Measurements from ENCODE around the gene C1orf116. TPM values are rescaled to one million over a fixed set of nuclear protein-coding genes. Genes with fewer than 3 reads are reported as not detected.

Gene C1orf116
- total and polyA plus RNA-seq, 10 of the 15 experiments (the other 5 are each of a cell fraction or from before 2014, with no cell fraction given): 0.01 to 0.08 TPM; not detected in 8

- SMC1A ChIA-PET (ENCODE audit: uncharacterized antibody, unreplicated experiment): interaction anchor here (1.1 to 2.3 kb wide), 4 partner anchors 17 to 353 kb away, joined by 3 to 10 read pairs (median 3); no protein-coding TSS in a partner anchor
- Histone ChIP-seq H3K27ac (ENCODE audit: control insufficient read depth, insufficient read depth) (peak within 1 kb of the TSS; percentile 31; the same call in 1 of the 2 replicates), H3K27me3 (replicated peaks in 1 of 2; ENCODE audit: control insufficient read depth in 2 of 2, insufficient read depth in 2 of 2, low read length in 1 of 2) (no peaks in the 10 kb centered on the region), H3K4me2 (ENCODE audit: control insufficient read depth, insufficient read depth) (peak within 1 kb of the TSS; percentile 99), H3K79me2 (ENCODE audit: control insufficient read depth, insufficient read depth, low read length) (peaks cover 23% of the 10 kb centered on the region), H3K9ac (ENCODE audit: control insufficient read depth, insufficient read depth, low read length) (peak within 1 kb of the TSS; percentile 68), H4K20me1 (ENCODE audit: control insufficient read depth, insufficient read depth) (no peaks in the 10 kb centered on the region), H3K9me3 (replicated peaks; ENCODE audit: control insufficient read depth, insufficient read depth, low read length) (no peaks in the 10 kb centered on the region; the same call in 2 of the 3 replicates), H3K4me3 (peak within 1 kb of the TSS; percentile 82), H3K36me3 (ENCODE audit: control insufficient read depth in 2 of 2, insufficient read depth in 2 of 2, low read length in 1 of 2) (peaks cover 0 to 8% of the 10 kb centered on the region in 2 experiments; a peak in 1 of 4 replicates), H3K4me1 (ENCODE audit: control insufficient read depth, insufficient read depth, low read length) (peaks cover 21% of the 10 kb centered on the region), H2AFZ (ENCODE audit: control insufficient read depth, low read depth, low read length) (peak within 1 kb of the TSS; percentile 100)
- in situ Hi-C loops (cut with MboI) (no loop called here), intact Hi-C loops (cut with micrococcal nuclease; ENCODE audit: unreplicated experiment) (loop anchor here (5.0 kb wide), 1 partner anchor 121 kb away; no protein-coding TSS in a partner anchor)
- DNase-seq (ENCODE audit: low read depth, low spot score) (peak; percentile 66), ATAC-seq (peak; percentile 87), FAIRE-seq (peak; percentile 72)
- BruUV-seq (replicated peaks): TSS peak; percentile 73
- POLR2A ChIA-PET: interaction anchor here (0.6 to 1.5 kb wide), 5 partner anchors 18 to 403 kb away, joined by 3 to 4 read pairs (median 3); no protein-coding TSS in a partner anchor
- 3% methylated on average over 56 of the region's 56 CpGs for WGBS (ENCODE audit: insufficient coverage, insufficient replicate concordance, low lambda C conversion rate, missing lambda C conversion rate)
- RAD21 ChIA-PET (ENCODE audit: unreplicated experiment): interaction anchor here (1.0 to 1.9 kb wide), 6 partner anchors 22 to 446 kb away, joined by 3 to 6 read pairs (median 4); partner anchors contain the start of gene CD55
- CTCF ChIA-PET: interaction anchor here (0.9 to 9.2 kb wide), 12 partner anchors 19 to 465 kb away, joined by 3 to 131 read pairs (median 4); partner anchors contain the start of gene CR2
- TF ChIP-seq TBL1XR1 (IDR thresholded peaks at IDR 0.05; ENCODE audit: low read depth, low read length): no peak
- TF ChIP-seq DPF2 (IDR thresholded peaks at IDR 0.05): 0 out of 2 replicates have a peak, but pooled peaks have one; percentile 42
- TF ChIP-seq ZBED1 (IDR thresholded peaks at IDR 0.05; ENCODE audit: borderline replicate concordance): no peak
- peak; percentile 29 for TF ChIP-seq KLF5 (IDR thresholded peaks at IDR 0.05; ENCODE audit: partially characterized antibody)
- 0 out of 3 replicates have a peak, but pooled peaks have one; percentile 10 for TF ChIP-seq POU2F2 (IDR thresholded peaks at IDR 0.05; ENCODE audit: borderline replicate concordance, low read depth, low read length)
- TF ChIP-seq, protein P1, sequence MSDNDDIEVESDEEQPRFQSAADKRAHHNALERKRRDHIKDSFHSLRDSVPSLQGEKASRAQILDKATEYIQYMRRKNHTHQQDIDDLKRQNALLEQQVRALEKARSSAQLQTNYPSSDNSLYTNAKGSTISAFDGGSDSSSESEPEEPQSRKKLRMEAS (IDR thresholded peaks at IDR 0.05; ENCODE audit: low read depth, low read length): peak; percentile 38; the same call in 1 of the 2 replicates
- TF ChIP-seq, protein P2, sequence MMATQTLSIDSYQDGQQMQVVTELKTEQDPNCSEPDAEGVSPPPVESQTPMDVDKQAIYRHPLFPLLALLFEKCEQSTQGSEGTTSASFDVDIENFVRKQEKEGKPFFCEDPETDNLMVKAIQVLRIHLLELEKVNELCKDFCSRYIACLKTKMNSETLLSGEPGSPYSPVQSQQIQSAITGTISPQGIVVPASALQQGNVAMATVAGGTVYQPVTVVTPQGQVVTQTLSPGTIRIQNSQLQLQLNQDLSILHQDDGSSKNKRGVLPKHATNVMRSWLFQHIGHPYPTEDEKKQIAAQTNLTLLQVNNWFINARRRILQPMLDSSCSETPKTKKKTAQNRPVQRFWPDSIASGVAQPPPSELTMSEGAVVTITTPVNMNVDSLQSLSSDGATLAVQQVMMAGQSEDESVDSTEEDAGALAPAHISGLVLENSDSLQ (IDR thresholded peaks at IDR 0.05): peak; percentile 9; the same call in 1 of the 2 replicates
- TF ChIP-seq CBFB (IDR thresholded peaks at IDR 0.05; ENCODE audit: low read depth): peak; percentile 71
- no peak for TF ChIP-seq USF2 (IDR thresholded peaks at IDR 0.05; ENCODE audit: borderline replicate concordance, low read depth, low read length)
- TF ChIP-seq, protein P3, sequence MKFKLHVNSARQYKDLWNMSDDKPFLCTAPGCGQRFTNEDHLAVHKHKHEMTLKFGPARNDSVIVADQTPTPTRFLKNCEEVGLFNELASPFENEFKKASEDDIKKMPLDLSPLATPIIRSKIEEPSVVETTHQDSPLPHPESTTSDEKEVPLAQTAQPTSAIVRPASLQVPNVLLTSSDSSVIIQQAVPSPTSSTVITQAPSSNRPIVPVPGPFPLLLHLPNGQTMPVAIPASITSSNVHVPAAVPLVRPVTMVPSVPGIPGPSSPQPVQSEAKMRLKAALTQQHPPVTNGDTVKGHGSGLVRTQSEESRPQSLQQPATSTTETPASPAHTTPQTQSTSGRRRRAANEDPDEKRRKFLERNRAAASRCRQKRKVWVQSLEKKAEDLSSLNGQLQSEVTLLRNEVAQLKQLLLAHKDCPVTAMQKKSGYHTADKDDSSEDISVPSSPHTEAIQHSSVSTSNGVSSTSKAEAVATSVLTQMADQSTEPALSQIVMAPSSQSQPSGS (IDR thresholded peaks at IDR 0.05; ENCODE audit: low read length): no peak
- TF ChIP-seq HDAC2 (IDR thresholded peaks at IDR 0.05): no peak
- no peak for TF ChIP-seq ETV6 (conservative IDR thresholded peaks at IDR 0.05 in 1 of 2, IDR thresholded peaks at IDR 0.05 in 1 of 2; ENCODE audit: borderline replicate concordance in 1 of 2, low read depth in 1 of 2)
- TF ChIP-seq, protein P4, sequence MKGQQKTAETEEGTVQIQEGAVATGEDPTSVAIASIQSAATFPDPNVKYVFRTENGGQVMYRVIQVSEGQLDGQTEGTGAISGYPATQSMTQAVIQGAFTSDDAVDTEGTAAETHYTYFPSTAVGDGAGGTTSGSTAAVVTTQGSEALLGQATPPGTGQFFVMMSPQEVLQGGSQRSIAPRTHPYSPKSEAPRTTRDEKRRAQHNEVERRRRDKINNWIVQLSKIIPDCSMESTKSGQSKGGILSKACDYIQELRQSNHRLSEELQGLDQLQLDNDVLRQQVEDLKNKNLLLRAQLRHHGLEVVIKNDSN (IDR thresholded peaks at IDR 0.05; ENCODE audit: borderline replicate concordance, extremely low read length, insufficient read depth, low read depth, low read length): peak; percentile 52
- TF ChIP-seq POLR2AphosphoS5 (IDR thresholded peaks at IDR 0.05; ENCODE audit: low read length): 0 out of 2 replicates have a peak, but pooled peaks have one; percentile 35
- peak; percentile 80 for TF ChIP-seq IRF5 (IDR thresholded peaks at IDR 0.05; ENCODE audit: borderline replicate concordance)
These were observed 20.6 kb upstream of the C1orf116 start, which contains the start of gene PFKFB2 for GRCh38 chr1:207052911-207053769. PFKFB2 (plus strand) TSS chr1:207053275; CDS start chr1:207054718, 1,443 bp downstream.
